ENCODE results near the gene BTBD16.

- no peak for TF ChIP-seq SUZ12 (IDR thresholded peaks at IDR 0.05; ENCODE audit: extremely low read depth, insufficient read depth, insufficient read length)
- TF ChIP-seq YY1 (IDR thresholded peaks at IDR 0.05; ENCODE audit: insufficient read depth, insufficient read length) = no peak
Measured at GRCh38 chr10:122349758-122350369, 78.8 kb downstream of the BTBD16 start.
